Right lobe of liver (tissue), 6 donors: Measurements from ENCODE around the gene POFUT2. TPM values are rescaled to one million over a fixed set of nuclear protein-coding genes. Genes with fewer than 3 reads are reported as not detected.

Experiments used
- ATAC-seq, 4 donors: fragments of 200-7000 bp; cut with Tn5 transposase; one replicate each; pipeline ENCODE4 v1.9.1; 2020; ENCODE audit warnings: mild to moderate bottlenecking in 4 of 4, moderate library complexity in 4 of 4
- DNase-seq, 3 donors: peaks; one replicate each; pipeline ENCODE4 v3.0.0-alpha.2; 2020
- H3K27ac ChIP-seq, 3 donors: fragments of 200-600 bp; one replicate each; pipeline ENCODE4 v1.8.0; 2022
- H3K27me3 ChIP-seq, 2 donors: fragments of 200-600 bp; one replicate each; pipeline ENCODE4 v1.8.0; 2022
- H3K36me3 ChIP-seq, 4 donors: fragments of 200-600 bp; sonication (generic) in 1 of 4; one replicate each; pipeline versions ENCODE4 v1.5.1 to v1.8.0; 2017 to 2022; ENCODE audit warnings: control low read depth in 1 of 4
- H3K4me1 ChIP-seq, 4 donors: fragments of 200-600 bp; sonication (generic) in 1 of 4; one replicate each; pipeline versions ENCODE4 v1.5.1 to v1.8.0; 2017 to 2022; ENCODE audit warnings: control low read depth in 1 of 4
- H3K4me3 ChIP-seq, 3 donors: fragments of 200-600 bp; one replicate each; pipeline ENCODE4 v1.8.0; 2022
- H3K9me3 ChIP-seq, 4 donors: fragments of 200-600 bp; sonication (generic) in 1 of 4; one replicate each; pipeline versions ENCODE4 v1.5.1 to v1.8.0; 2017 to 2022; ENCODE audit warnings: control low read depth in 1 of 4
- CTCF ChIP-seq, 4 donors: fragments of 200-600 bp in 3 of 4; fragments of 450-650 bp in 1 of 4; IDR thresholded peaks; one replicate each; pipeline versions ENCODE4 v1.5.1 to v1.8.0; 2016 to 2022; ENCODE audit warnings: antibody characterized with exemption in 4 of 4, mild to moderate bottlenecking in 2 of 4
- POLR2A ChIP-seq: fragments of 450-650 bp; IDR thresholded peaks from one replicate; pipeline ENCODE4 v1.6.1; 2017; ENCODE audit warnings: antibody characterized with exemption, mild to moderate bottlenecking
- WGBS: methylation state at CpG from one replicate; pipeline ENCODE4 v1.1.6; 2018; ENCODE audit warnings: low coverage, low lambda C conversion rate; ENCODE audit not compliant: insufficient coverage; ENCODE audit errors: missing lambda C conversion rate; 5-methylcytosine and 5-hydroxymethylcytosine counted together
- intact Hi-C, 2 donors: fragments of 100-400 bp; cut with DNase I; formaldehyde crosslinking; loops; one replicate each; pipeline versions ENCODE4 v1.11.2 to v1.14.1; 2022
- total RNA-seq, 6 experiments: library from RNA; depleted of rRNA in 2 of 6; stranded (reverse); fragments of >200 nt in 2 of 6; fragmentation: NEBNext Ultra II Directional in 3 of 6; extraction: Animal tissue kit (Norgen Biotek cat#: 25700) in 3 of 6; gene quantifications; one replicate each; pipeline versions ENCODE4 v1.1.0 to v1.2.4, GENCODE V29; 2016 to 2023
- donor health status: DM: no; HTN: yes; CAD: no.
- donor health status: DM: no; HTN: no; CAD: no.
- donor health status: DM: no; HTN: no; CAD: no.
- donor health status: DM: no; HTN: yes; CAD: no.
- donor health status: DM: no; HTN: yes; CAD: no.

POFUT2 gene
- total RNA-seq, 6 experiments from 2014 or later, result 10.5 to 22.0 (median 13.7) TPM

- peak in 1 of 3 donors; percentile 56 for DNase-seq
- H3K36me3 ChIP-seq, result no peaks in the 10 kb centered on the region
- H3K27ac ChIP-seq, result peak overlapping the region in 1 of 3 donors; percentile 28
- H3K27me3 ChIP-seq, result no peaks in the 10 kb centered on the region
- H3K9me3 ChIP-seq, result no peaks in the 10 kb centered on the region
- H3K4me3 ChIP-seq, result no peak overlapping the region
- TF ChIP-seq CTCF (IDR thresholded peaks at IDR 0.05) (no peak), POLR2A (no peak)
- ATAC-seq, result no peak
- no CpG with 5 or more reads among the region's 21 CpGs for WGBS
- intact Hi-C loops, result loop anchor here in 1 of 2 donors (5.0 kb wide), 1 partner anchor 134 kb away; no protein-coding TSS in a partner anchor
- H3K4me1 ChIP-seq, result peaks cover 0 to 17% (median 6%) of the 10 kb centered on the region in 4 donors
These were observed 15.5 kb upstream of the POFUT2 start for GRCh38 chr21:45303091-45303615.

GRCh38 chr21:45302082-45303061 is 14.7 kb upstream of the POFUT2 start:
- ATAC-seq, result peak; percentile 55 to 69 (median 59)
- Histone ChIP-seq H3K27ac (peak overlapping the region in 2 of 3 donors; percentile 33 to 69), H3K9me3 (no peaks in the 10 kb centered on the region), H3K27me3 (no peaks in the 10 kb centered on the region), H3K36me3 (no peaks in the 10 kb centered on the region), H3K4me3 (no peak overlapping the region), H3K4me1 (peaks cover 0 to 14% (median 4%) of the 10 kb centered on the region in 4 donors)
- intact Hi-C loops, result loop anchor here in 1 of 2 donors (5.0 kb wide), 1 partner anchor 135 kb away; no protein-coding TSS in a partner anchor
- 60% methylated on average over 2 of the region's 54 CpGs for WGBS
- TF ChIP-seq POLR2A (no peak), CTCF (IDR thresholded peaks at IDR 0.05) (no peak)
- DNase-seq, result peak in 2 of 3 donors; percentile 61 to 64

- no peaks in the 10 kb centered on the region for H3K36me3 ChIP-seq
- H3K4me3 ChIP-seq, result no peak overlapping the region
- TF ChIP-seq POLR2A (no peak), CTCF (IDR thresholded peaks at IDR 0.05) (no peak)
- H3K27me3 ChIP-seq, result no peaks in the 10 kb centered on the region
- no CpG with 5 or more reads among the region's 20 CpGs for WGBS
- peaks cover 0 to 7% (median under 1%) of the 10 kb centered on the region in 4 donors for H3K4me1 ChIP-seq
- intact Hi-C loops, result loop anchor here in 1 of 2 donors (5.0 kb wide), 1 partner anchor 136 kb away; no protein-coding TSS in a partner anchor
- no peaks in the 10 kb centered on the region for H3K9me3 ChIP-seq
- peak overlapping the region; percentile 21 to 69 (median 33) for H3K27ac ChIP-seq
- ATAC-seq (no peak), DNase-seq (peak in 1 of 3 donors; percentile 46)
These were observed 13.9 kb upstream of the POFUT2 start for GRCh38 chr21:45301521-45302081.

GRCh38 chr21:45300786-45301520 is 13.3 kb upstream of the POFUT2 start:
- Histone ChIP-seq H3K36me3 (no peaks in the 10 kb centered on the region), H3K27me3 (no peaks in the 10 kb centered on the region), H3K9me3 (no peaks in the 10 kb centered on the region), H3K4me1 (peaks cover 0 to 7% (median 0%) of the 10 kb centered on the region in 4 donors), H3K27ac (peak overlapping the region in 1 of 3 donors; percentile 69), H3K4me3 (no peak overlapping the region)
- DNase-seq (peak in 2 of 3 donors; percentile 23 to 52), ATAC-seq (no peak)
- WGBS, result 81% methylated on average over 23 of the region's 43 CpGs
- intact Hi-C loops, result loop anchor here in 1 of 2 donors (5.0 kb wide), 1 partner anchor 136 kb away; no protein-coding TSS in a partner anchor
- TF ChIP-seq POLR2A (no peak), CTCF (IDR thresholded peaks at IDR 0.05) (no peak)
